K562 (cell line): ENCODE data around the gene TIPIN. TPM values are rescaled to one million over a fixed set of nuclear protein-coding genes. Genes with fewer than 3 reads are reported as not detected.

ENCODE experiments used
- BCOR ChIP-seq: fragments of 450-650 bp; IDR thresholded peaks from 2 replicates; pipeline ENCODE4 v1.6.1; 2016
- CREM ChIP-seq: IDR thresholded peaks from 2 replicates; pipeline ENCODE4 v1.6.1; 2014; ENCODE audit warnings: antibody characterized with exemption, low read depth
- CTBP1 ChIP-seq: fragments of 450-650 bp; IDR thresholded peaks from 2 replicates; pipeline ENCODE4 v1.6.1; 2016; ENCODE audit warnings: borderline replicate concordance
- CXXC5 ChIP-seq: fragments of 250-450 bp; sonication (Bioruptor Pico); IDR thresholded peaks from 2 replicates; pipeline ENCODE4 v1.8.0; 2022; ENCODE audit warnings: inconsistent platforms, mild to moderate bottlenecking, moderate library complexity
- GTF2B ChIP-seq: IDR thresholded peaks from 2 replicates; pipeline ENCODE4 v1.6.1; 2011; ENCODE audit not compliant: insufficient read length; ENCODE audit errors: extremely low read depth
- HDAC3 ChIP-seq: fragments of 450-650 bp; IDR thresholded peaks from 2 replicates; pipeline ENCODE4 v1.6.1; 2018; ENCODE audit warnings: borderline replicate concordance, mild to moderate bottlenecking, moderate library complexity; ENCODE audit not compliant: partially characterized antibody
- LEF1 ChIP-seq: fragments of 450-650 bp; IDR thresholded peaks from 2 replicates; pipeline ENCODE4 v1.6.1; 2016; ENCODE audit warnings: mild to moderate bottlenecking
- MAFK ChIP-seq: IDR thresholded peaks from 2 replicates; pipeline ENCODE4 v1.6.1; 2011; ENCODE audit warnings: low read length, improper control_type of control experiment
- POU5F1 ChIP-seq: fragments of 150-350 bp; IDR thresholded peaks from 2 replicates; pipeline ENCODE4 v1.6.1; 2014; ENCODE audit warnings: borderline replicate concordance, low read length, low read depth, mild to moderate bottlenecking; ENCODE audit not compliant: partially characterized antibody
- RNF219 ChIP-seq: fragments of 250-450 bp; sonication (Bioruptor Pico); IDR thresholded peaks from 2 replicates; pipeline ENCODE4 v1.5.0; 2022; ENCODE audit warnings: mild to moderate bottlenecking
- TCF3 ChIP-seq: sonication (generic); formaldehyde crosslinking; IDR thresholded peaks from 2 replicates; pipeline ENCODE4 v1.4.0; 2020; ENCODE audit warnings: mild to moderate bottlenecking, missing genetic modification reagents
- TFAP4 ChIP-seq: sonication (generic); formaldehyde crosslinking; IDR thresholded peaks from 2 replicates; pipeline ENCODE4 v1.8.0; 2022; ENCODE audit warnings: missing genetic modification reagents, mild to moderate bottlenecking, moderate library complexity, borderline replicate concordance
- ZBTB2 ChIP-seq: fragments of 450-650 bp; IDR thresholded peaks from 2 replicates; pipeline ENCODE4 v1.6.1; 2016; ENCODE audit warnings: antibody characterized with exemption
- ZFP91 ChIP-seq: sonication (generic); formaldehyde crosslinking; IDR thresholded peaks from 2 replicates; pipeline ENCODE4 v1.8.0; 2022; ENCODE audit warnings: mild to moderate bottlenecking, missing genetic modification reagents
- ZFX ChIP-seq: sonication (generic); formaldehyde crosslinking; IDR thresholded peaks from 2 replicates; pipeline ENCODE4 v1.8.0; 2022; ENCODE audit warnings: mild to moderate bottlenecking, missing genetic modification reagents, moderate library complexity
- ZNF239 ChIP-seq: fragments of 250-450 bp; sonication (Bioruptor Pico); IDR thresholded peaks from 2 replicates; pipeline ENCODE4 v1.4.0; 2020; ENCODE audit warnings: mild to moderate bottlenecking
- polyA plus RNA-seq, 8 experiments: library from polyadenylated mRNA; depleted of rRNA in 4 of 8; stranded (reverse) in 5 of 8; unstranded in 3 of 8; fragments of >200 nt; fragmentation: Nextera tagmentation in 2 of 8; fragmentation: Illumina TruSeq in 1 of 8; extraction: Ambion mirVana in 2 of 8; extraction: Trizol in 1 of 8; gene quantifications; 2 replicates each; pipeline versions ENCODE4 v1.2.1 to v1.2.3, GENCODE V29; 2011 to 2014; ENCODE audit warnings: inconsistent platforms in 1 of 8, missing spikeins in 1 of 8
- total RNA-seq, 7 experiments: library from RNA; depleted of rRNA in 6 of 7; stranded (reverse); fragments of >200 nt in 6 of 7; fragmentation: Illumina TruSeq in 2 of 7; extraction: Trizol in 2 of 7; gene quantifications; 2 replicates each; pipeline versions ENCODE4 v1.2.1 to v1.2.3, GENCODE V29; 2011 to 2021; ENCODE audit warnings: low replicate concordance in 1 of 7
- TF ChIP-seq, protein P1 (sequence below): fragments of 450-650 bp; IDR thresholded peaks from 2 replicates; pipeline ENCODE4 v1.6.1; 2016; ENCODE audit warnings: missing biosample characterization, missing genetic modification characterization
- TF ChIP-seq, protein P2 (sequence below): sonication (generic); formaldehyde crosslinking; IDR thresholded peaks from 2 replicates; pipeline ENCODE4 v1.8.0; 2022; ENCODE audit warnings: mild to moderate bottlenecking, missing genetic modification reagents, borderline replicate concordance

The TIPIN gene
- total and polyA plus RNA-seq, 9 of the 15 experiments (the other 6 are each of a cell fraction or from before 2014, with no cell fraction given): 22.9 to 61.4 (median 42.0) TPM

DNA sequence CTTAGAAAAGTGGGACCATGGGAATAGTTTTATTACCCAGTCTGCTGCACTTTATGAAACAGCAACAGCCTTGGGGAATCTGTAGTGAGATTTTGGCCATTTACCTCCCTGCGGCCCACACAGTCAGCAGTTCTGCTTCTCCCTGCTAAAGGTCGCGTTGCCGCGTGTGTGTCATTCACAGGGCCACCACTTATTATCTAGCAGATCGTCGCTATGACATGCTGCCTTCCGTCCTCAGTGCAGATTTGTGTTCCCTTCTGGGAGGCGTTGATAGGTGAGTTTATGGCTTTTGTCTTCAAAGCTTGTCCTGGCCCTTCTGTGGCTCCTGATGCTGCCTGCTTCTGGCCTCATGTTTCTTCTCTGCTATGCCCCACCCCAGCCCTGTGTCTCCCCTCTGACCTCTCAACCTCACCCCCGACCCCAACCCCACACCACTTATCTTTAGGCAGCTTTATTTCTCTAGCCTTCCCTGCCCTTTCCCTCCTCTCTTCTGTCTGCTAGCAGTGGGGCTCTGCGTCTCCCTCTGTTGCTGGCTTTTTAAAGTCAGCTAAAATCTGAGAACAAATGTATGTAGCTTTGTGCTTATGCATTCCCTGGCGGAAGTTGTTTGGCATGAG lies 33.1 kb downstream of the TIPIN start (continued):
- peak; percentile 47 for TF ChIP-seq ZFX
- TF ChIP-seq GTF2B: no peak
- TF ChIP-seq TCF3 (CRISPR knock-in tag): peak; percentile 85
- peak; percentile 40; the same call in 1 of the 2 replicates for TF ChIP-seq ZBTB2
- TF ChIP-seq TFAP4 (CRISPR knock-in tag): peak; percentile 58; the same call in 1 of the 2 replicates
- no peak for TF ChIP-seq POU5F1
- 0 out of 2 replicates have a peak, but pooled peaks have one; percentile 15 for TF ChIP-seq BCOR
- peak; percentile 83 for TF ChIP-seq CXXC5 (CRISPR knock-in tag)
- TF ChIP-seq RNF219: no peak
- TF ChIP-seq LEF1: peak; percentile 40; the same call in 1 of the 2 replicates
- TF ChIP-seq, protein P1, sequence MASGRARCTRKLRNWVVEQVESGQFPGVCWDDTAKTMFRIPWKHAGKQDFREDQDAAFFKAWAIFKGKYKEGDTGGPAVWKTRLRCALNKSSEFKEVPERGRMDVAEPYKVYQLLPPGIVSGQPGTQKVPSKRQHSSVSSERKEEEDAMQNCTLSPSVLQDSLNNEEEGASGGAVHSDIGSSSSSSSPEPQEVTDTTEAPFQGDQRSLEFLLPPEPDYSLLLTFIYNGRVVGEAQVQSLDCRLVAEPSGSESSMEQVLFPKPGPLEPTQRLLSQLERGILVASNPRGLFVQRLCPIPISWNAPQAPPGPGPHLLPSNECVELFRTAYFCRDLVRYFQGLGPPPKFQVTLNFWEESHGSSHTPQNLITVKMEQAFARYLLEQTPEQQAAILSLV: no peak
- TF ChIP-seq CREM: peak; percentile 90
- TF ChIP-seq, protein P2, sequence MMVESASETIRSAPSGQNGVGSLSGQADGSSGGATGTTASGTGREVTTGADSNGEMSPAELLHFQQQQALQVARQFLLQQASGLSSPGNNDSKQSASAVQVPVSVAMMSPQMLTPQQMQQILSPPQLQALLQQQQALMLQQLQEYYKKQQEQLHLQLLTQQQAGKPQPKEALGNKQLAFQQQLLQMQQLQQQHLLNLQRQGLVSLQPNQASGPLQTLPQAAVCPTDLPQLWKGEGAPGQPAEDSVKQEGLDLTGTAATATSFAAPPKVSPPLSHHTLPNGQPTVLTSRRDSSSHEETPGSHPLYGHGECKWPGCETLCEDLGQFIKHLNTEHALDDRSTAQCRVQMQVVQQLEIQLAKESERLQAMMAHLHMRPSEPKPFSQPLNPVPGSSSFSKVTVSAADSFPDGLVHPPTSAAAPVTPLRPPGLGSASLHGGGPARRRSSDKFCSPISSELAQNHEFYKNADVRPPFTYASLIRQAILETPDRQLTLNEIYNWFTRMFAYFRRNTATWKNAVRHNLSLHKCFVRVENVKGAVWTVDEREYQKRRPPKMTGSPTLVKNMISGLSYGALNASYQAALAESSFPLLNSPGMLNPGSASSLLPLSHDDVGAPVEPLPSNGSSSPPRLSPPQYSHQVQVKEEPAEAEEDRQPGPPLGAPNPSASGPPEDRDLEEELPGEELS (CRISPR knock-in tag): no peak
- TF ChIP-seq ZFP91: no peak
- TF ChIP-seq MAFK: peak; percentile 57
- TF ChIP-seq CTBP1: peak; percentile 78; the same call in 1 of the 2 replicates
- no peak for TF ChIP-seq HDAC3
- TF ChIP-seq ZNF239 (CRISPR knock-in tag): peak; percentile 60
